GM12878 (cell line): ENCODE data around the gene ADAMTS17. TPM values are rescaled to one million over a fixed set of nuclear protein-coding genes. Genes with fewer than 3 reads are reported as not detected.

ENCODE experiments used
- ATAC-seq: fragments of 200-7000 bp; cut with Tn5 transposase; 3 replicates; pipeline ENCODE4 v1.9.1; 2020; ENCODE audit warnings: mild to moderate bottlenecking, moderate library complexity
- BruUV-seq: library from RNA; stranded (reverse); fragments of 400-500 nt; replicated peaks from 2 replicates; lab custom pipeline; 2021; lab: Mats Ljungman, UMichigan
- CTCF ChIA-PET: fragments of 300-600 bp; sonication (Branson Sonifier 250); formaldehyde crosslinking; extraction: SDS; loops from one replicate; lab custom pipeline; 2021; ENCODE audit warnings: inconsistent platforms; lab: Yijun Ruan, JAX
- POLR2A ChIA-PET: fragments of 350-600 bp; formaldehyde crosslinking; extraction: SDS; loops from one replicate; lab custom pipeline; 2021; ENCODE audit warnings: inconsistent platforms; lab: Charles Lee
- RAD21 ChIA-PET: fragments of 300-600 bp; sonication (Branson Sonifier 250); formaldehyde crosslinking; loops from one replicate; lab custom pipeline; 2023; ENCODE audit warnings: antibody characterized with exemption; ENCODE audit not compliant: unreplicated experiment; lab: Charles Lee
- SMC1A ChIA-PET: fragments of 300-600 bp; sonication (Branson Sonifier 250); formaldehyde crosslinking; loops from one replicate; lab custom pipeline; 2023; ENCODE audit not compliant: unreplicated experiment, uncharacterized antibody; lab: Charles Lee
- DNase-seq: peaks from one replicate; pipeline ENCODE4 v3.0.0-alpha.2; 2011; ENCODE audit warnings: low read depth, low spot score
- FAIRE-seq: peaks from 3 replicates; lab custom pipeline; 2011; peaks lifted over from hg19 to GRCh38; lab: Jason Lieb, UNC
- H2AFZ ChIP-seq: 2 replicates; pipeline ENCODE4 v1.6.0; 2011; ENCODE audit warnings: low read depth, low read length, control low read depth; ENCODE audit not compliant: control insufficient read depth
- H3K27ac ChIP-seq: 2 replicates; pipeline ENCODE4 v1.5.1; 2011; ENCODE audit warnings: control low read depth; ENCODE audit not compliant: control insufficient read depth, insufficient read depth
- H3K27me3 ChIP-seq, 2 experiments: replicated peaks in 1 of 2; 2 replicates each; pipeline versions ENCODE4 v1.6.0 to v1.6.1; 2011; ENCODE audit warnings: low read length in 1 of 2; ENCODE audit not compliant: control insufficient read depth in 2 of 2, insufficient read depth in 2 of 2
- H3K36me3 ChIP-seq, 2 experiments: 2 replicates each; pipeline ENCODE4 v1.5.1; 2011; ENCODE audit warnings: low read length in 1 of 2; ENCODE audit not compliant: control insufficient read depth in 2 of 2, insufficient read depth in 2 of 2
- H3K4me1 ChIP-seq: 2 replicates; pipeline ENCODE4 v1.6.1; 2011; ENCODE audit warnings: mild to moderate bottlenecking, low read length, moderate library complexity, mixed read lengths; ENCODE audit not compliant: control insufficient read depth, insufficient read depth
- H3K4me2 ChIP-seq: 2 replicates; pipeline ENCODE4 v1.6.0; 2011; ENCODE audit warnings: control low read depth; ENCODE audit not compliant: control insufficient read depth, insufficient read depth
- H3K4me3 ChIP-seq: fragments of 200-600 bp; sonication (generic); 2 replicates; pipeline ENCODE4 v1.5.1; 2016
- H3K79me2 ChIP-seq: 2 replicates; pipeline ENCODE4 v1.6.0; 2011; ENCODE audit warnings: low read length; ENCODE audit not compliant: control insufficient read depth, insufficient read depth
- H3K9ac ChIP-seq: 2 replicates; pipeline ENCODE4 v1.8.0; 2011; ENCODE audit warnings: low read length, control low read depth, mixed read lengths; ENCODE audit not compliant: control insufficient read depth, insufficient read depth
- H3K9me3 ChIP-seq: replicated peaks from 3 replicates; pipeline ENCODE4 v1.5.1; 2011; ENCODE audit warnings: mild to moderate bottlenecking, low read length; ENCODE audit not compliant: control insufficient read depth, insufficient read depth
- H4K20me1 ChIP-seq: 2 replicates; pipeline ENCODE4 v1.6.0; 2011; ENCODE audit not compliant: control insufficient read depth, insufficient read depth
- BMI1 ChIP-seq: fragments of 450-650 bp; IDR thresholded peaks from 2 replicates; pipeline ENCODE4 v1.6.1; 2016; ENCODE audit warnings: mild to moderate bottlenecking, moderate library complexity, borderline replicate concordance
- CHD2 ChIP-seq: IDR thresholded peaks from 2 replicates; pipeline ENCODE4 v1.6.1; 2011; ENCODE audit warnings: low read depth, low read length, improper control_type of control experiment, borderline replicate concordance
- E4F1 ChIP-seq: fragments of 450-650 bp; IDR thresholded peaks from 2 replicates; pipeline ENCODE4 v1.6.1; 2018; ENCODE audit warnings: borderline replicate concordance, mild to moderate bottlenecking; ENCODE audit not compliant: partially characterized antibody
- EGR1 ChIP-seq, 2 experiments: IDR thresholded peaks; 1 replicate in 1 of 2; 2 replicates in 1 of 2; pipeline ENCODE4 v1.6.1; 2011 to 2012; ENCODE audit warnings: low read depth in 2 of 2, low read length in 2 of 2, borderline replicate concordance in 1 of 2, mild to moderate bottlenecking in 1 of 2, moderate library complexity in 1 of 2
- IRF5 ChIP-seq: fragments of 450-650 bp; IDR thresholded peaks from 2 replicates; pipeline ENCODE4 v1.6.1; 2017; ENCODE audit warnings: borderline replicate concordance
- MTA2 ChIP-seq: fragments of 450-650 bp; IDR thresholded peaks from 2 replicates; pipeline ENCODE4 v1.6.1; 2016; ENCODE audit warnings: low read depth, mild to moderate bottlenecking, moderate library complexity
- NRF1 ChIP-seq: conservative IDR thresholded peaks from 2 replicates; pipeline ENCODE4 v1.6.1; 2011; ENCODE audit warnings: mild to moderate bottlenecking, low read depth, low read length, improper control_type of control experiment
- PAX5 ChIP-seq: IDR thresholded peaks from 2 replicates; pipeline ENCODE4 v1.6.1; 2011; ENCODE audit warnings: low read depth, low read length, borderline replicate concordance
- PML ChIP-seq: IDR thresholded peaks from 2 replicates; pipeline ENCODE4 v1.6.1; 2012; ENCODE audit warnings: low read length, inconsistent platforms
- RAD51 ChIP-seq: fragments of 450-650 bp; IDR thresholded peaks from 2 replicates; pipeline ENCODE4 v1.6.1; 2016; ENCODE audit warnings: moderate library complexity, mild to moderate bottlenecking, inconsistent platforms
- SMC3 ChIP-seq: IDR thresholded peaks from 2 replicates; pipeline ENCODE4 v1.6.1; 2011; ENCODE audit warnings: low read length, improper control_type of control experiment, borderline replicate concordance
- SUZ12 ChIP-seq: fragments of 200-600 bp; sonication (generic); IDR thresholded peaks from one replicate; pipeline ENCODE4 v1.6.1; 2018; ENCODE audit warnings: antibody characterized with exemption, mild to moderate bottlenecking; ENCODE audit not compliant: unreplicated experiment
- TBL1XR1 ChIP-seq: IDR thresholded peaks from 2 replicates; pipeline ENCODE4 v1.6.1; 2012; ENCODE audit warnings: low read depth, low read length, improper control_type of control experiment
- TCF7 ChIP-seq: IDR thresholded peaks from 2 replicates; pipeline ENCODE4 v1.6.1; 2014; ENCODE audit warnings: antibody characterized with exemption, borderline replicate concordance
- YY1 ChIP-seq: IDR thresholded peaks from 2 replicates; pipeline ENCODE4 v1.6.1; 2011; ENCODE audit warnings: low read depth, mild to moderate bottlenecking, low read length
- WGBS: methylation state at CpG from one replicate; pipeline ENCODE4 v1.1.6; 2016; ENCODE audit warnings: low lambda C conversion rate; ENCODE audit not compliant: insufficient replicate concordance, insufficient coverage; ENCODE audit errors: missing lambda C conversion rate; 5-methylcytosine and 5-hydroxymethylcytosine counted together
- in situ Hi-C: fragments of 300-500 bp; cut with MboI; formaldehyde crosslinking; loops from 9 replicates; pipeline ENCODE4 v1.14.3; 2018; ENCODE audit warnings: mixed read lengths
- intact Hi-C: fragments of 100-400 bp; cut with micrococcal nuclease; formaldehyde crosslinking; loops from one replicate; pipeline ENCODE4 v1.14.2; 2022; ENCODE audit not compliant: unreplicated experiment
- polyA plus RNA-seq, 11 experiments: library from polyadenylated mRNA; depleted of rRNA in 4 of 11; unstranded in 6 of 11; stranded (reverse) in 5 of 11; fragments of >200 nt; fragmentation: Nextera tagmentation in 4 of 11; fragmentation: Illumina TruSeq in 1 of 11; extraction: Ambion mirVana in 4 of 11; extraction: Trizol in 1 of 11; gene quantifications; 1 replicate in 1 of 11; 2 replicates in 10 of 11; pipeline versions ENCODE4 v1.2.1 to v1.2.3, GENCODE V29; 2011 to 2016; ENCODE audit warnings: inconsistent platforms in 2 of 11, missing spikeins in 2 of 11, low read depth in 1 of 11
- total RNA-seq, 4 experiments: library from RNA; depleted of rRNA in 3 of 4; stranded (reverse); fragments of >200 nt in 3 of 4; fragmentation: Illumina TruSeq in 1 of 4; extraction: Trizol in 1 of 4; gene quantifications; 2 replicates each; pipeline versions ENCODE4 v1.2.1 to v1.2.3, GENCODE V29; 2013 to 2021
- TF ChIP-seq, protein P1 (sequence below): fragments of 150-350 bp; IDR thresholded peaks from 2 replicates; pipeline ENCODE4 v1.6.1; 2016; ENCODE audit warnings: low read depth, low read length
- TF ChIP-seq, protein P2 (sequence below): fragments of 450-650 bp; IDR thresholded peaks from 2 replicates; pipeline ENCODE4 v1.6.1; 2017; ENCODE audit warnings: mild to moderate bottlenecking

Gene ADAMTS17
- total and polyA plus RNA-seq, 10 of the 15 experiments (the other 5 are each of a cell fraction or from before 2014, with no cell fraction given): 0.04 to 0.50 (median 0.10) TPM; not detected in 4

- no peak overlapping the region for H3K4me2 ChIP-seq
- TF ChIP-seq SUZ12: no peak
- TF ChIP-seq, protein P1, sequence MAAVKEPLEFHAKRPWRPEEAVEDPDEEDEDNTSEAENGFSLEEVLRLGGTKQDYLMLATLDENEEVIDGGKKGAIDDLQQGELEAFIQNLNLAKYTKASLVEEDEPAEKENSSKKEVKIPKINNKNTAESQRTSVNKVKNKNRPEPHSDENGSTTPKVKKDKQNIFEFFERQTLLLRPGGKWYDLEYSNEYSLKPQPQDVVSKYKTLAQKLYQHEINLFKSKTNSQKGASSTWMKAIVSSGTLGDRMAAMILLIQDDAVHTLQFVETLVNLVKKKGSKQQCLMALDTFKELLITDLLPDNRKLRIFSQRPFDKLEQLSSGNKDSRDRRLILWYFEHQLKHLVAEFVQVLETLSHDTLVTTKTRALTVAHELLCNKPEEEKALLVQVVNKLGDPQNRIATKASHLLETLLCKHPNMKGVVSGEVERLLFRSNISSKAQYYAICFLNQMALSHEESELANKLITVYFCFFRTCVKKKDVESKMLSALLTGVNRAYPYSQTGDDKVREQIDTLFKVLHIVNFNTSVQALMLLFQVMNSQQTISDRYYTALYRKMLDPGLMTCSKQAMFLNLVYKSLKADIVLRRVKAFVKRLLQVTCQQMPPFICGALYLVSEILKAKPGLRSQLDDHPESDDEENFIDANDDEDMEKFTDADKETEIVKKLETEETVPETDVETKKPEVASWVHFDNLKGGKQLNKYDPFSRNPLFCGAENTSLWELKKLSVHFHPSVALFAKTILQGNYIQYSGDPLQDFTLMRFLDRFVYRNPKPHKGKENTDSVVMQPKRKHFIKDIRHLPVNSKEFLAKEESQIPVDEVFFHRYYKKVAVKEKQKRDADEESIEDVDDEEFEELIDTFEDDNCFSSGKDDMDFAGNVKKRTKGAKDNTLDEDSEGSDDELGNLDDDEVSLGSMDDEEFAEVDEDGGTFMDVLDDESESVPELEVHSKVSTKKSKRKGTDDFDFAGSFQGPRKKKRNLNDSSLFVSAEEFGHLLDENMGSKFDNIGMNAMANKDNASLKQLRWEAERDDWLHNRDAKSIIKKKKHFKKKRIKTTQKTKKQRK: no peak
- no peak for TF ChIP-seq NRF1
- TF ChIP-seq BMI1: no peak
- TF ChIP-seq YY1: no peak
- TF ChIP-seq, protein P2, sequence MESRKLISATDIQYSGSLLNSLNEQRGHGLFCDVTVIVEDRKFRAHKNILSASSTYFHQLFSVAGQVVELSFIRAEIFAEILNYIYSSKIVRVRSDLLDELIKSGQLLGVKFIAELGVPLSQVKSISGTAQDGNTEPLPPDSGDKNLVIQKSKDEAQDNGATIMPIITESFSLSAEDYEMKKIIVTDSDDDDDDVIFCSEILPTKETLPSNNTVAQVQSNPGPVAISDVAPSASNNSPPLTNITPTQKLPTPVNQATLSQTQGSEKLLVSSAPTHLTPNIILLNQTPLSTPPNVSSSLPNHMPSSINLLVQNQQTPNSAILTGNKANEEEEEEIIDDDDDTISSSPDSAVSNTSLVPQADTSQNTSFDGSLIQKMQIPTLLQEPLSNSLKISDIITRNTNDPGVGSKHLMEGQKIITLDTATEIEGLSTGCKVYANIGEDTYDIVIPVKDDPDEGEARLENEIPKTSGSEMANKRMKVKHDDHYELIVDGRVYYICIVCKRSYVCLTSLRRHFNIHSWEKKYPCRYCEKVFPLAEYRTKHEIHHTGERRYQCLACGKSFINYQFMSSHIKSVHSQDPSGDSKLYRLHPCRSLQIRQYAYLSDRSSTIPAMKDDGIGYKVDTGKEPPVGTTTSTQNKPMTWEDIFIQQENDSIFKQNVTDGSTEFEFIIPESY: no peak
- no peak for TF ChIP-seq RAD51
- no peak for TF ChIP-seq CHD2
- TF ChIP-seq EGR1 (IDR thresholded peaks at IDR 0.05; ENCODE audit: borderline replicate concordance in 1 of 2, low read depth in 2 of 2, low read length in 2 of 2): no peak
- TF ChIP-seq IRF5: no peak
- no peak for TF ChIP-seq PML
- no peak for TF ChIP-seq E4F1
- TF ChIP-seq TBL1XR1: no peak
- TF ChIP-seq MTA2: no peak
- no peak for TF ChIP-seq SMC3
- no peak for TF ChIP-seq TCF7
- TF ChIP-seq PAX5: no peak
- H3K27me3 ChIP-seq: no peaks in the 10 kb centered on the region
- H3K9ac ChIP-seq: no peak overlapping the region
- no TSS peak for BruUV-seq
- no peaks in the 10 kb centered on the region for H3K36me3 ChIP-seq
- no peak overlapping the region for H3K4me3 ChIP-seq
- no peak overlapping the region for H3K27ac ChIP-seq
- H2AFZ ChIP-seq: no peak overlapping the region
- SMC1A ChIA-PET: no interaction called here
- no peaks in the 10 kb centered on the region for H3K4me1 ChIP-seq
- H3K9me3 ChIP-seq: no peaks in the 10 kb centered on the region
- in situ Hi-C loops: no loop called here
- intact Hi-C loops: no loop called here
- FAIRE-seq (no peak), DNase-seq (no peak), ATAC-seq (no peak)
- WGBS: 35% methylated on average over 4 of the region's 4 CpGs
- POLR2A ChIA-PET: no interaction called here
- RAD21 ChIA-PET: no interaction called here
- CTCF ChIA-PET: no interaction called here
- no peaks in the 10 kb centered on the region for H3K79me2 ChIP-seq
- no peaks in the 10 kb centered on the region for H4K20me1 ChIP-seq
These were observed 111.0 kb downstream of the ADAMTS17 start for GRCh38 chr15:100230784-100231183.
